SK-N-SH treated with all-trans-retinoic acid at 6 μM for 48 hours (cell line): ENCODE measurements around the gene PRKAG2.

ENCODE experiments used
- ATAC-seq: fragments of 200-7000 bp; cut with Tn5 transposase; 3 replicates; pipeline ENCODE4 v1.9.1; 2020; ENCODE audit warnings: mild to moderate bottlenecking, moderate library complexity
- BACH2 ChIP-seq: fragments of 250-450 bp; sonication (Bioruptor Pico); IDR thresholded peaks from 2 replicates; pipeline ENCODE4 v1.9.0; 2021; ENCODE audit warnings: mild to moderate bottlenecking, borderline replicate concordance
- CSDC2 ChIP-seq: fragments of 250-450 bp; sonication (Bioruptor Pico); IDR thresholded peaks from 2 replicates; pipeline ENCODE4 v1.5.0; 2020; ENCODE audit warnings: mild to moderate bottlenecking, moderate library complexity
- ESRRG ChIP-seq: fragments of 250-450 bp; sonication (Bioruptor Pico); IDR thresholded peaks from 2 replicates; pipeline ENCODE4 v1.6.1; 2021; ENCODE audit warnings: mild to moderate bottlenecking
- GLIS3 ChIP-seq: fragments of 250-450 bp; sonication (Bioruptor Pico); IDR thresholded peaks from 2 replicates; pipeline ENCODE4 v1.5.0; 2020; ENCODE audit warnings: mild to moderate bottlenecking, moderate library complexity
- ISL1 ChIP-seq: fragments of 250-450 bp; sonication (Bioruptor Pico); IDR thresholded peaks from 2 replicates; pipeline ENCODE4 v2.1.2; 2022; ENCODE audit warnings: mild to moderate bottlenecking, moderate library complexity
- OSR1 ChIP-seq: fragments of 250-450 bp; sonication (Bioruptor Pico); IDR thresholded peaks from 2 replicates; pipeline ENCODE4 v1.8.0; 2022; ENCODE audit warnings: moderate library complexity, mild to moderate bottlenecking, inconsistent platforms
- PPARA ChIP-seq: fragments of 250-450 bp; sonication (Bioruptor Pico); IDR thresholded peaks from 2 replicates; pipeline ENCODE4 v1.5.0; 2020; ENCODE audit warnings: mild to moderate bottlenecking, borderline replicate concordance
- RARB ChIP-seq: fragments of 250-450 bp; sonication (Bioruptor Pico); IDR thresholded peaks from 2 replicates; pipeline ENCODE4 v1.8.0; 2021; ENCODE audit warnings: mild to moderate bottlenecking, moderate library complexity
- SNAI2 ChIP-seq: fragments of 250-450 bp; sonication (Bioruptor Pico); IDR thresholded peaks from 2 replicates; pipeline ENCODE4 v1.5.0; 2020; ENCODE audit warnings: mild to moderate bottlenecking, moderate library complexity
- TCF4 ChIP-seq: fragments of 250-450 bp; sonication (Bioruptor Pico); IDR thresholded peaks from 2 replicates; pipeline ENCODE4 v1.8.0; 2021; ENCODE audit warnings: mild to moderate bottlenecking, moderate library complexity, borderline replicate concordance
- TOX ChIP-seq: fragments of 250-450 bp; sonication (Bioruptor Pico); IDR thresholded peaks from 2 replicates; pipeline ENCODE4 v1.8.0; 2021; ENCODE audit warnings: mild to moderate bottlenecking, moderate library complexity, borderline replicate concordance
- ZC3H10 ChIP-seq: fragments of 250-450 bp; sonication (Bioruptor Pico); IDR thresholded peaks from 2 replicates; pipeline ENCODE4 v1.5.1; 2021; ENCODE audit warnings: mild to moderate bottlenecking, moderate library complexity
- ZFP3 ChIP-seq: fragments of 250-450 bp; sonication (Bioruptor Pico); IDR thresholded peaks from 2 replicates; pipeline ENCODE4 v1.5.0; 2020; ENCODE audit warnings: mild to moderate bottlenecking, moderate library complexity
- ZFP30 ChIP-seq: fragments of 450-650 bp; formaldehyde crosslinking; IDR thresholded peaks from 2 replicates; pipeline ENCODE4 v1.5.0; 2022; ENCODE audit warnings: mild to moderate bottlenecking, moderate library complexity
- ZNF565 ChIP-seq: fragments of 450-650 bp; formaldehyde crosslinking; conservative IDR thresholded peaks from 2 replicates; pipeline ENCODE4 v1.5.0; 2020; ENCODE audit warnings: low read depth, mild to moderate bottlenecking, moderate library complexity
- ZNF70 ChIP-seq: fragments of 450-650 bp; formaldehyde crosslinking; IDR thresholded peaks from 2 replicates; pipeline ENCODE4 v1.5.0; 2020; ENCODE audit warnings: mild to moderate bottlenecking, moderate library complexity
- ZNF8 ChIP-seq: fragments of 450-650 bp; formaldehyde crosslinking; IDR thresholded peaks from 2 replicates; pipeline ENCODE4 v1.5.0; 2020; ENCODE audit warnings: mild to moderate bottlenecking, moderate library complexity
- TF ChIP-seq, protein P1 (sequence below): fragments of 250-450 bp; sonication (Bioruptor Pico); IDR thresholded peaks from 2 replicates; pipeline ENCODE4 v1.8.0; 2021; ENCODE audit warnings: low read depth, mild to moderate bottlenecking, moderate library complexity, borderline replicate concordance
- TF ChIP-seq, protein P2 (sequence below): fragments of 250-450 bp; sonication (Bioruptor Pico); IDR thresholded peaks from 2 replicates; pipeline ENCODE4 v1.8.0; 2020; ENCODE audit warnings: mild to moderate bottlenecking, moderate library complexity, borderline replicate concordance
- TF ChIP-seq, protein P3 (sequence below): fragments of 250-450 bp; sonication (Bioruptor Pico); IDR thresholded peaks from 2 replicates; pipeline ENCODE4 v1.5.1; 2020; ENCODE audit warnings: low read depth, mild to moderate bottlenecking, moderate library complexity
- TF ChIP-seq, protein P4 (sequence below): fragments of 250-450 bp; sonication (Bioruptor Pico); IDR thresholded peaks from 2 replicates; pipeline ENCODE4 v1.5.1; 2021; ENCODE audit warnings: mild to moderate bottlenecking, moderate library complexity
- TF ChIP-seq, protein P5 (sequence below): fragments of 250-450 bp; sonication (Bioruptor Pico); IDR thresholded peaks from 2 replicates; pipeline ENCODE4 v1.5.0; 2020; ENCODE audit warnings: mild to moderate bottlenecking, moderate library complexity

Gene PRKAG2

DNA sequence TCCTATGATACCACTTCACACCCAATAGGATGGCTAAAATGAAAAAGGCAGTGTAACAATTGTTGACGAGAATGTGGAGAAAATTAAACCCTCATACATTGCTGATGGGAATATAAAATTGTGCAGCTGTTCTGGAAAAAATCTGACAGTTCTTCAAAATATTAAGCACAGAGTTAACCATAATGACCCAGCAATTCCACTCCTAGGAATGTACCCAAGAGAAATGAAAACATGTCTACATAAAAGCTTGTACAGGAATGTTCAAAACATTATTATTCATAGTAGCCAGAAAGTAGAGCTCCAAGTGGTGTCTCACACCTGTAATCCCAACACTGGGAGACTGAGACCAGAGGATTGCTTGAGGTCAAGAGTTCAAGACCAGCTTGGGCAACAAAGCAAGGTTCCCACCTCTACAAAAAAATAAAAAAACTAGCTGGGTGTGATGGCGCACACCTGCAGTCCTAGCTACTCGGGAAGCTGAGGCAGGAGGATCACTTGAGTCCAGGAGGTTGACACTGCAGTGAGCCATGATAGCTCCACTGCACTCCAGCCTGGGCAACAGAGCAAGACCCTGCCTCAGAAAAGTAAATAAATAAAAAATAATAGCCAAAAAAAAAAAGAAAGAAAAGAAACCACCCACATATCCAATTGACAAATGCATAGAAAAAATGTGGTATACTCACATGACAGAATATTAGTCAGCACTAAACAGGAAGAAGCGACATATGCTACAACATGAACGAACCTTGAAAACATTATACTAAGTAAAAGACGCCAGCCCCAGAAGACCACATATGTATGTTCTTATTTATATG lies 362.2 kb downstream of the PRKAG2 start:
- TF ChIP-seq, protein P1, sequence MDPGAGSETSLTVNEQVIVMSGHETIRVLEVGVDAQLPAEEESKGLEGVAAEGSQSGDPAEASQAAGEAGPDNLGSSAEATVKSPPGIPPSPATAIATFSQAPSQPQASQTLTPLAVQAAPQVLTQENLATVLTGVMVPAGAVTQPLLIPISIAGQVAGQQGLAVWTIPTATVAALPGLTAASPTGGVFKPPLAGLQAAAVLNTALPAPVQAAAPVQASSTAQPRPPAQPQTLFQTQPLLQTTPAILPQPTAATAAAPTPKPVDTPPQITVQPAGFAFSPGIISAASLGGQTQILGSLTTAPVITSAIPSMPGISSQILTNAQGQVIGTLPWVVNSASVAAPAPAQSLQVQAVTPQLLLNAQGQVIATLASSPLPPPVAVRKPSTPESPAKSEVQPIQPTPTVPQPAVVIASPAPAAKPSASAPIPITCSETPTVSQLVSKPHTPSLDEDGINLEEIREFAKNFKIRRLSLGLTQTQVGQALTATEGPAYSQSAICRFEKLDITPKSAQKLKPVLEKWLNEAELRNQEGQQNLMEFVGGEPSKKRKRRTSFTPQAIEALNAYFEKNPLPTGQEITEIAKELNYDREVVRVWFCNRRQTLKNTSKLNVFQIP (CRISPR knock-in tag), result no peak
- 0 out of 2 replicates have a peak, but pooled peaks have one; percentile 22 for TF ChIP-seq ZNF8
- ATAC-seq, result no peak

DNA sequence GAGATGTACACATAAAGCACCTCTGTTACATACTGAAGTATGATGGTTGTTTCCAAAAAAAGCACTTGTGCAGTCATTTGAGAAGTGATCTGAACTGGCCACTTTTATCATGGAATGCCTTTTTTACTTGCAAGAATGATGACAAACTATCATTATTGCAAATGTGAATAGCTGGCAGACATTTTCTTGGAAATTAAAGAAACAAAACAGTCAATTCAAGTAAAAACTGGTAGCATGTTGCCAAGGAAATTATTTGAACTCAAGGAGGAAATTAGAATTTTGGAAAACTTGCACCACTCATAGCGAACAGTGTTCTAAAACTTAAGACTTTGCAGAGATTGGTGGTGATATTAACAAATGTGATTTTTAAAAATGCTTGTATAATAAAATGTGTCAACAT lies 363.8 kb downstream of the PRKAG2 start:
- no peak for ATAC-seq
- no peak for TF ChIP-seq ISL1 (CRISPR knock-in tag)
- TF ChIP-seq, protein P2, sequence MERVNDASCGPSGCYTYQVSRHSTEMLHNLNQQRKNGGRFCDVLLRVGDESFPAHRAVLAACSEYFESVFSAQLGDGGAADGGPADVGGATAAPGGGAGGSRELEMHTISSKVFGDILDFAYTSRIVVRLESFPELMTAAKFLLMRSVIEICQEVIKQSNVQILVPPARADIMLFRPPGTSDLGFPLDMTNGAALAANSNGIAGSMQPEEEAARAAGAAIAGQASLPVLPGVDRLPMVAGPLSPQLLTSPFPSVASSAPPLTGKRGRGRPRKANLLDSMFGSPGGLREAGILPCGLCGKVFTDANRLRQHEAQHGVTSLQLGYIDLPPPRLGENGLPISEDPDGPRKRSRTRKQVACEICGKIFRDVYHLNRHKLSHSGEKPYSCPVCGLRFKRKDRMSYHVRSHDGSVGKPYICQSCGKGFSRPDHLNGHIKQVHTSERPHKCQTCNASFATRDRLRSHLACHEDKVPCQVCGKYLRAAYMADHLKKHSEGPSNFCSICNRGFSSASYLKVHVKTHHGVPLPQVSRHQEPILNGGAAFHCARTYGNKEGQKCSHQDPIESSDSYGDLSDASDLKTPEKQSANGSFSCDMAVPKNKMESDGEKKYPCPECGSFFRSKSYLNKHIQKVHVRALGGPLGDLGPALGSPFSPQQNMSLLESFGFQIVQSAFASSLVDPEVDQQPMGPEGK (CRISPR knock-in tag), result no peak
- TF ChIP-seq OSR1 (CRISPR knock-in tag), result no peak
- TF ChIP-seq ZNF565 (CRISPR knock-in tag), result no peak
- TF ChIP-seq TCF4 (CRISPR knock-in tag), result no peak
- no peak for TF ChIP-seq BACH2 (CRISPR knock-in tag)
- no peak for TF ChIP-seq ZC3H10 (CRISPR knock-in tag)
- TF ChIP-seq ZFP30, result no peak
- TF ChIP-seq PPARA (CRISPR knock-in tag), result no peak
- TF ChIP-seq, protein P3, sequence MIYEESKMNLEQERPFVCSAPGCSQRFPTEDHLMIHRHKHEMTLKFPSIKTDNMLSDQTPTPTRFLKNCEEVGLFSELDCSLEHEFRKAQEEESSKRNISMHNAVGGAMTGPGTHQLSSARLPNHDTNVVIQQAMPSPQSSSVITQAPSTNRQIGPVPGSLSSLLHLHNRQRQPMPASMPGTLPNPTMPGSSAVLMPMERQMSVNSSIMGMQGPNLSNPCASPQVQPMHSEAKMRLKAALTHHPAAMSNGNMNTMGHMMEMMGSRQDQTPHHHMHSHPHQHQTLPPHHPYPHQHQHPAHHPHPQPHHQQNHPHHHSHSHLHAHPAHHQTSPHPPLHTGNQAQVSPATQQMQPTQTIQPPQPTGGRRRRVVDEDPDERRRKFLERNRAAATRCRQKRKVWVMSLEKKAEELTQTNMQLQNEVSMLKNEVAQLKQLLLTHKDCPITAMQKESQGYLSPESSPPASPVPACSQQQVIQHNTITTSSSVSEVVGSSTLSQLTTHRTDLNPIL, result no peak
- TF ChIP-seq, protein P4, sequence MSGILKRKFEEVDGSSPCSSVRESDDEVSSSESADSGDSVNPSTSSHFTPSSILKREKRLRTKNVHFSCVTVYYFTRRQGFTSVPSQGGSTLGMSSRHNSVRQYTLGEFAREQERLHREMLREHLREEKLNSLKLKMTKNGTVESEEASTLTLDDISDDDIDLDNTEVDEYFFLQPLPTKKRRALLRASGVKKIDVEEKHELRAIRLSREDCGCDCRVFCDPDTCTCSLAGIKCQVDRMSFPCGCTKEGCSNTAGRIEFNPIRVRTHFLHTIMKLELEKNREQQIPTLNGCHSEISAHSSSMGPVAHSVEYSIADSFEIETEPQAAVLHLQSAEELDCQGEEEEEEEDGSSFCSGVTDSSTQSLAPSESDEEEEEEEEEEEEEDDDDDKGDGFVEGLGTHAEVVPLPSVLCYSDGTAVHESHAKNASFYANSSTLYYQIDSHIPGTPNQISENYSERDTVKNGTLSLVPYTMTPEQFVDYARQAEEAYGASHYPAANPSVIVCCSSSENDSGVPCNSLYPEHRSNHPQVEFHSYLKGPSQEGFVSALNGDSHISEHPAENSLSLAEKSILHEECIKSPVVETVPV, result no peak
- TF ChIP-seq ZFP3 (CRISPR knock-in tag), result no peak
- TF ChIP-seq SNAI2 (CRISPR knock-in tag), result no peak
- TF ChIP-seq TOX (CRISPR knock-in tag), result no peak
- no peak for TF ChIP-seq RARB (CRISPR knock-in tag)
- TF ChIP-seq, protein P5, sequence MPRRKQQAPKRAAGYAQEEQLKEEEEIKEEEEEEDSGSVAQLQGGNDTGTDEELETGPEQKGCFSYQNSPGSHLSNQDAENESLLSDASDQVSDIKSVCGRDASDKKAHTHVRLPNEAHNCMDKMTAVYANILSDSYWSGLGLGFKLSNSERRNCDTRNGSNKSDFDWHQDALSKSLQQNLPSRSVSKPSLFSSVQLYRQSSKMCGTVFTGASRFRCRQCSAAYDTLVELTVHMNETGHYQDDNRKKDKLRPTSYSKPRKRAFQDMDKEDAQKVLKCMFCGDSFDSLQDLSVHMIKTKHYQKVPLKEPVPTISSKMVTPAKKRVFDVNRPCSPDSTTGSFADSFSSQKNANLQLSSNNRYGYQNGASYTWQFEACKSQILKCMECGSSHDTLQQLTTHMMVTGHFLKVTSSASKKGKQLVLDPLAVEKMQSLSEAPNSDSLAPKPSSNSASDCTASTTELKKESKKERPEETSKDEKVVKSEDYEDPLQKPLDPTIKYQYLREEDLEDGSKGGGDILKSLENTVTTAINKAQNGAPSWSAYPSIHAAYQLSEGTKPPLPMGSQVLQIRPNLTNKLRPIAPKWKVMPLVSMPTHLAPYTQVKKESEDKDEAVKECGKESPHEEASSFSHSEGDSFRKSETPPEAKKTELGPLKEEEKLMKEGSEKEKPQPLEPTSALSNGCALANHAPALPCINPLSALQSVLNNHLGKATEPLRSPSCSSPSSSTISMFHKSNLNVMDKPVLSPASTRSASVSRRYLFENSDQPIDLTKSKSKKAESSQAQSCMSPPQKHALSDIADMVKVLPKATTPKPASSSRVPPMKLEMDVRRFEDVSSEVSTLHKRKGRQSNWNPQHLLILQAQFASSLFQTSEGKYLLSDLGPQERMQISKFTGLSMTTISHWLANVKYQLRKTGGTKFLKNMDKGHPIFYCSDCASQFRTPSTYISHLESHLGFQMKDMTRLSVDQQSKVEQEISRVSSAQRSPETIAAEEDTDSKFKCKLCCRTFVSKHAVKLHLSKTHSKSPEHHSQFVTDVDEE (CRISPR knock-in tag), result no peak
- TF ChIP-seq ZNF8, result no peak
- TF ChIP-seq GLIS3, result no peak
- no peak for TF ChIP-seq CSDC2 (CRISPR knock-in tag)

DNA sequence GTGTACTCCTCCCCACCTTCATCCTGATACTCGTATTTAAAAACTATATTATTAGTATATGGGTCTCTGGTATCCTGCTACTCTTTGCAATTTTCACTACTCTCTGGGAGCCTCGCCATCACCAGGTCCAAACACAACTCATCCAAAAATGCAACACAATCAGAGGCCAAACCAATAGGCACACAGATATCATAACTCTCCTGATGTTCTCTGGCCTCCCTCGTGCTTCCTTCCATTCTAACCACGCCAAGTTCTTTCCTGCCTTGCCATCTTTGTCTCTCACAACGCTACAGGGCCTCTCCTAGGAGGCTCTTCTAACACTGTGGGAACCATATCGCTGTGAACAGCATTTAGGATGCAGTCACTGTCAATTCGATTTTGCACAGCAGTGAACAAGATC lies 364.6 kb downstream of the PRKAG2 start:
- TF ChIP-seq ZFP30, result no peak
- TF ChIP-seq ZNF70 (CRISPR knock-in tag), result no peak
- TF ChIP-seq ISL1 (CRISPR knock-in tag), result no peak
- no peak for TF ChIP-seq ESRRG (CRISPR knock-in tag)
- TF ChIP-seq, protein P1 (CRISPR knock-in tag), result no peak
- TF ChIP-seq PPARA (CRISPR knock-in tag), result no peak
- TF ChIP-seq ZC3H10 (CRISPR knock-in tag), result no peak
- no peak for TF ChIP-seq TOX (CRISPR knock-in tag)
- TF ChIP-seq, protein P3, result no peak
- no peak for TF ChIP-seq ZNF565 (CRISPR knock-in tag)
- TF ChIP-seq TCF4 (CRISPR knock-in tag), result no peak
- no peak for TF ChIP-seq OSR1 (CRISPR knock-in tag)
- TF ChIP-seq CSDC2 (CRISPR knock-in tag), result no peak
- no peak for TF ChIP-seq BACH2 (CRISPR knock-in tag)
- TF ChIP-seq RARB (CRISPR knock-in tag), result no peak
- TF ChIP-seq, all 23 proteins: peak for 0
- no peak for ATAC-seq
